Measurements from ENCODE around the gene STK39.

STK39 gene

DNA sequence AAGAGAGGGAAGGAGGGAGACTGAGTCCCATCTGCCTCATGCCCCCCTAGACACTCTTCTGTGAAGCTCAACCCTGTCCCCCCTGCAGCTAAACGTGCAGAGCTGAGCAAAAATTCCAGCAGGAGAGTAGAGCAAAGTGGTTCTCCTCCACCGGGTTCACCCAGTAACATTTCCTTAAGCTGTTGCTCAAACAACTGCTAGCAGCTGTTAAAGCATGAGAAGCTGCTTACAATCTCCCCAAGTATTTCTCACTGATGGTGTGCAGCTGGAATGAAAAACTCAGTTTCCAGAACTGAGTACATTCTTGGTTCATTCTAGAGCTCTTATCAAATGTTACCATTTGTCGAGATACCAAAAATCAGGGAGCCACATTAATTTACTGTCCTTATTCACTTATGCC lies 92.3 kb downstream of the STK39 start:
- DNase-seq, result no peak

DNA sequence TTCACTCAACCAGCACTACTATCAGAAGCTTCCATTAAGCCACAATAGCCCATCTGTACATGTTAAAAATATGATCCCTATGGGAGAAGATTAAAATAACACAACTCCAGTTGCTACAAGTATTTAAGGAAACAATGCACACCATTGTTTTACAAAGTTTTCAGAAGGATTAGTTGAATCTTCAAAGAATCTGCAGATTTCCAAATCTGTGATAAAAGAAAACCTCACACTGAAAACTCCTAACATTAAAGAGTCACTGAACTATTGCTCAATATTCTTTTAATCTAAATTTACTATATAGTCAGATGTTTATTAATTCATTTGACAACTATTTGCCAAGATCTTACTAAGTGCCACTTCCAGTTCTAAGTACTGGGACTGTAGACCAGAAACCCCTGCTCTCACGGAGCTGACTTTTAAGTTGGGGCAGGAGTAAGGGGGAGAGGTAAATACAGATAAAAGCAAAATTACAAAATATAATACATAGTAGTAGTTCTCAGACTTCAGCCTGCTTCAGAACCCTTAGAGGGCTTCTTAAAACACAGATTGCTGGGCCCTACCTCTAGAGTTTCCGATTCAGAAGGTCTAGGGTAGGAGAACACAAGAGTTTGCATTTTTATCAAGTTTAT lies 94.4 kb downstream of the STK39 start:
- peak; percentile 53 for DNase-seq

DNA sequence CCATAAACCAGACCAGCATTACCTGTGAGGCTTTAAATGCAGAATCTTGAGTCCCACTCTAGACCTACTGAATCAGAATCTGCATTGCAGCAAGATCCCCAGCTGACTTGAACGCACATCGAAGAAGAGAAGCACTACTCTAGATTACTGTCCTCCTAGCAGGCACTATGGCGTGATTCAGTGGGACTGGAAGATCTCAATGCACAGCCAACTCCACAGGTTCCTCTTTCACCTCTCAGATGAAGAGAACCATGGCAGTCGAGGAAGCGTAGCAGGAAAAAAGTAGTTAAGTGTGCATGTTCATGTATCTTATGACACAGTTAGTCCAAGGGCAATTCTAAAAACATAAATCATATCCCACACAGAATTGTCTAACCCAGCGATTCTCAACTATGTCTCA lies 97.4 kb downstream of the STK39 start:
- no peak for DNase-seq

DNA sequence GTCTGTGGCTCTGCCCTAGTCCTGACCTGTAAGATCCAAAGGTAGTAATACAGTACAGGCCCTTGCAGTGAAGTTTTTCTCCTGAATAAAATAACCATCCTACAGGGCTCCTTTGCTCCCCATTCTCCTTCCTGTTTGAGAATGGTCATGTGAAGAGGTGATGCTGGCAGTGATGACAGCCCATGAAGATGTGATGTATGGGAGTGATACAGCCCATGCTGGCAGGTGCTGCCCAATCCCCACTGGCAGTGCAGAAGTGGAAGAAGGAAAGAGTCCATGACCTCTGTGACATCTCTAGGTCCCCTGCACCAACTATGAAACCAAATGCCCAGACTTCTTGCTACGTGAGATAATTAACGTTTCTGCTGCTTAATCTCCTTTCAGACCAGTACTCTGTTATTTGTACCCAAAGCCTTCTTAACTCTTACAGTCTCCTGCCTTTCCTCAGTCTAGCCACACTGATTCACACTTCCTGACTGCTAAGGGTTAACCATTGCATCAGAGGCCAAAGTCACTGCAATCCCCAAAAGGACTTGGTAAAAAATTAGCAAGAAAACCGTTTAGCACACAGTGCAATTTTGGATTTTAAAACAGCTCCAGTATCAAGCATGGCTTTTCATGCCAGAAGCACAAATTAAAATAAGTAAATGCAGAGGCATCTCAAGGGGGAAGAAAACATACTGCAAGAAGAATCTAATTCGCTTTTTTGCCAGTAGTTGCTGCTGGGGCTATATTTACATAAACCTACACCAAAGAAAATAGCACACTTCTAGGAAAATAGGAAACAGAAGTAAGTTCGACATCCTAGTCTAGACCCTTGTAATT lies 98.0 kb downstream of the STK39 start:
- no peak for DNase-seq

DNA sequence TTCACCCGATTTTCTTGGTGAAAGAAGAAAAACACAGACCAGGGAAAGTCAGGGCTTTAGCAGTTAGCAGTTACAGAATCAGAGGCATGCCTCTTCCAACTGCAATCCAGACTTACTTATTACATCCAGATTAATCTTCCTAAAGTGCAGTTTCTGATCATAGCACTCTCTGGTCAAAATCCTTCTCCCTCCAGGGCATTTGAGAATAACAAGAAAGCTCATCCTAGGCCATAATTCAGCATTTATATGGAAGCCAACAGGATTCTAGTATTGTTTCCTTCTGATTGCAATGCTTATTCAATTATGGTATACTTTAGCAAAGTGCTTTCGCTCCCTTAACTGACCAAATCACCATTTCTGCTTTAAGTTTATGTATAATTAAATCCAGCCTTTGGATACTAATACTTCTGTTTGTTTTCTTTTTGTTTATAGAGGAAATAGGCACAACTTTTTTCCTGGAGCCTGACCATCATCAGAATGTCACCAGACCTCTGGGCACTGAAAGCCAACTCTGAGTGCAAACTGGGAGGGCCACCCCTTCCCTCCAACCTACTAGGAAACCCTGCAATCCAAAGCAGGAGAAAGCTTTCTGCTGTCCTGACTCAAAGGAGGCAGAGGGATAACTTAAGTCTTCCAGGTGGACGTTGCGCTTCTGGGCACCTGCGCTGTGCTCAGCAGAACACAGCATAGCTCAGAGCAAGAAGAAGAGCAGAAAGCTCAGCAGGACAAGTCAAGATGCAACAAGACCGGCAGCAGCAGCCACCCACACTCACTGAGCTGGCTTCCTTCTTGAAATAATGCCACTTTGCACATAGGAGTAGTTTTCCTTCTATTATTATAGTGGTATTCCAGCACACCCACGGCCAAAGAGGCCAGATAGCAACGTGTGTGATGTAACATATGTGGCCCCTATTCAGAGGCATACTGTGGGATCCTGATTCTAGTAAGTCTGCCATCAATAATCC lies 99.3 kb downstream of the STK39 start:
- DNase-seq, result no peak

DNA sequence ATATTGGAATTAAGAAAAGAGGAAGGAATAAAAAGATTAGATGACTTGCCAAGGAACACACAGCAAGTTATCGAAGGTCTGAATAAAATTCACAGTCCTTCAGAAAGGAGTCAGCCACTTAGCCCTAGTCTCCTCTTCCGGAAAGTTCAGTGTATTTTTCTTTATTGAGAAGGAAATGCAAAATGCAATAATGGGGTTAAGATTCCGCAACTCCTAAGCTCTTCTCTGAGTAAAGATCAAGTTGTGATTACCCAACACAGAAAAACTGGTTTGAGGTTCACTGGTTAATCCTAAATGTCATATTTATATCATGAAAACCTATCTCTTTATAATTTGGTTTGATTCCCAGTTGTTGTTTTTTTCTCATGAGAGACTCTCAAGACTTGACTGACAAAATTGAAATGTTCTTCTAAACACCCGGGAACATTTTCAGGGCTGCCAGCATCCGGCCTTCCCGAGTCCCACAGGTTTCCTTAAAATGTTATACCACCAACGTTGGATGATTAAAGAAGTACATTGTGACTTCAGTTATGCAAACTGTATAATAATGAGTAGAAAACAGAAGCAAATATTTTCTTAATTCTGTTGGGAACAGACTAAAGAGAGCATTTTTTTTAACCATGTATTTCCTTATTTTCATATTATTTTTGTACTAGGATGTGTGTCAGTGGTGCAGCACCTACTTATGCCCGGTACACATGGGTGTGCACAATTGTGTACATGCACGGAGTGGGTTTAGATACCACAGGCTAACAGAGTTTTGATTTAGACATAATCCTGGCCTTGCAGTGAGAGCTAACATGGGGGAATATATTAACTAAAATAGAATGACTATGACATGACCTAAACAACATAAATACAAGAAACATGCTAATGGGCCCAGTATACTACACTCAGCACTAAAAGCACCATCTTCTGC lies 100.2 kb downstream of the STK39 start:
- no peak for DNase-seq

DNA sequence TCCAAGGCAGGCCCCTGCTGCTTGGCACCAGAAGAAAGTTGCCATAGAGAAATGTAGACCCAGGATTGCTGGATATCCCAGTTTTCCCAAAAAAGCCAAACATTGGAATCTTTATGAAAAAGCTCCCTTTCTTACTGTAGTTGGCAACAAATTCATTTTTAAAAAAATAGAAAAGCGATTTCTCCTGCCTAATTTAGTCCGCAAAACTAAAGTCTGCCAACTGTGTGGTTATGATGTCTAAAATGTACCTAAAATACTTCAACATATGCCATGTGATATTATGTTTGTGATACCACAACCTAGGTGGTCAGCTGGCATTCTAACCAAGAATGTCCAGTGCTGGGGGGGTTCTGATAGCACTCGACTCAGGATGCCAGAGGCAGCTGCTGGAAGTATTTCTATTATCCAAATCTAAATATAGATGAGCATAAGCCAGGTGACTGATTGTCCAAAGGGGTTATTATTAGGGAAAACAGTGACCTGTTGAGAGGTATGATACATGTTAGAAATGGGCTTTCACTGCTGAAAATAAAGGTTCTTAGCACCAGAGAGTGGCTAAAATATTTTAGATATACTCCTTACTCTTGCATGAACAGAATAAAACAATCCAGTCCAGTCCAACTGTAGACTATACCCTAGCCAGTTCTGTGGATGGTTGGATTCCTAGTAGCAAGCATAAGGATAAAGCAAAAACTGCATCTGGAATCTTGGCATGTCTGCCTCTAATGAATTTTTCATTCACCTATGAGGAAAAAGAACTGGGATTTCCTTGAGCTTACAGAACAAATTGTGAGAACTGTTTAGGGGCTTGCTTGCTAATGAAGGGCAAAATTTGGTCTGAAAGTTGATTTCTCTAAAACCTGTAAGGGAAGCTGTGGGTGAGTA lies 101.7 kb downstream of the STK39 start:
- DNase-seq, result no peak

DNA sequence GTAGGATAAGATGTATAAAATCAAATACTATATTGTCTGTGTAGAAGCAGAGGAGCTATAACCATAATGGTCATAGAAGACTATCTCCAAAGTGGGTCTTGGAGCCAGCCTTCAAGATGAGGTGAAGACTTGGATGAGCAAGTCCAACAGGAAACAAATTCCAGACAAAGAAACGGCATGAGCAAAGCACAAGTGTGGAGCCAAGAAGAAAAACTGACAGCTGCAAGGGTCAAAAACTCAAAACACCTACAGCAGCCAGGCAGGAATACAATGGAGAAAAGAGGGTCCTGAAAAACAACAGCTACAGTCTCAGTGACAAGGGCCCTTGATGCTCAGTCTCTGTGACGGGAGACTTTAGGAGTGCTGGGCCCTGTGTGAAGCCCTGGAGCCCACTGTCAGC lies 102.4 kb downstream of the STK39 start:
- DNase-seq, result no peak

DNA sequence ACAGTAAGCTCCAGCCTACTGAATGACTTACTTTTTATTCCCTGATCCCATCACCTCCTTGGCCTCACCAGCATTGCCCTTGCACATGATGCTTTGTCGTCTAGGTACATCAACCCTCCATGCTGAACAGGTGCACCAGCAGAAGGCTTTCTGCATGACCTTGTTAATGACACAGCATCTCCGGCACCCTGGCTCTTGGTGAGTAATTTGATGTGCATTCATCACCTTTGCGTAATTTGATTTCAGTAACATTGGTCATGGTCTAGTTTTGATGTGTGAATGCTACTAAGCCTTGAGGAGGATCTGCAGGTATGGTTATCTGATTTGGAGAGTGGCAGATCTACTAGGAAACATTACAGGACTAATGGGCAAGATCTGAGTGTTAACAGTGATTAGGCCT lies 103.6 kb downstream of the STK39 start:
- DNase-seq, result no peak

DNA sequence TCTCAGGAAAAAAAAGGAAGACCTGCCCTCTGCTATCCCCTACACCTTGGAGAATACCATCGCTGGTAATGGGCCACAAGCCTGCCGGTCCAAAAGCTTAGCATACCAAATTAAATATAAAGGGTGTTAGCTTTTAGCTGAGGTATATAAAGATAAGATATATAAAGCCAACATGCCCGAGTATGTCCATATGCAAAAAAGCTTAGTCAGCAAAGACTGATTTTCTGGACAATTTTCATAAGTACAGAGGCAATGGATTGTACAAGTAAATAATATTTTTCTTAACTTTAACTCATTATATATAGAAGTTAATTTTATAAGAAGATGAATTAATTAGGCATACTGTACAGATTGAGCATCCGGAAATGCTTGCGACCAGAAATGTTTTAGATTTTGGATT lies 106.5 kb downstream of the STK39 start:
- no peak for DNase-seq

DNA sequence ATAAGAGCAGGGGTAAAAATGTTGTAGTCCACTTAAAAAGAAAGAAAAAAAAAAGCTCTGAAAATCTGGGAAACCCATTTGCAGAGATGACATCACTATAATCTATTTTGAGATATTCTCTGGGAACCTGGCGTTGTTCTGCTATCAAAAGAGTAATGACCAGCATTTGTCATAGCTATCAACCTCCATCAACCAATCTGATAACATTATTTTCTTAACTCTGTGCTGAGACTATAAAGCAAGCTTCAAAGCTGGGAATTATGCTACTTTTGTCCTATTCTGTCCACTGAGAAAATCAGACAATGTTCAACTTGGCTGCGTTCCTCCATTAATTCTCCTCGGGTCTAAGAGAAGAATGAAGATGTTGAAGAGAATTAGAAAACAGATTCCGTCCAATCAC lies 107.5 kb downstream of the STK39 start:
- DNase-seq, result no peak

DNA sequence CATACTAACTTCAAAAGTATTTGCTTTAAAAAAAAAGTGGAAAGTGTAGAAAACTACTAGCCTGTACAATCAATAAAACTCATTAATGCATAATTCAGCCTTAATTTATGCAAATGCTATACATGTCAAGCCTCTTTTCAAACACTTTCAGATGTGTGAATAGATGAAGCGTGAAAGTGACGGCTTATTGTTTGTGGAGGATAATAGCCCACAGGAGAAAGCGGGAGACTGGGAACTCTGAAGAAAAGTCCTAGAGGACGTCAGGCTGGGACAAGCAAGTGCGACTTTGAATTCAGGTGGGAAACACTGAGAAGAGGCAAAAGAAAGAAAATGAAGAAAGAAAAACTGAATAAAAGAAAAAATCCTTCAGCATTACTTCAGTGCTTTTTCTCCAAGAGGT lies 108.5 kb downstream of the STK39 start:
- DNase-seq, result peak; percentile 69

DNA sequence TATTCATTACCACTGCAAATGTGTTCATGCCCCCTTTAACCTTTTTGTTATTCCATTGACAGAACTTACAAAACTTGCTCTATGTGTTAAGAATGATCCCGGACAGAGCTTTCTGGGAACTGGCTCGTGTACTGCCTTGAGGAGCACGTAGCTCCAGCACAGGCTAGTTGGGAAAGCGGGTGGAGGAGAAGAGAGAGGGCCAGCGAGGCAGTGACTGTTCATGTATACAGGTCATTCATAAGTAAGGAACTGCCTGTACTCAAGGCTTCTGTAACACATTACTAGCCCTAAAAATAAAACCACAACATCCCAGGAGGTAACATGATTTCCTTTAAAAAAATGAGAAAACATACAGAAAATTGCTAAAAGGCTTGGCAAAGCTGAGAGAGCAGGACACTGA lies 109.0 kb downstream of the STK39 start:
- DNase-seq, result peak; percentile 57

DNA sequence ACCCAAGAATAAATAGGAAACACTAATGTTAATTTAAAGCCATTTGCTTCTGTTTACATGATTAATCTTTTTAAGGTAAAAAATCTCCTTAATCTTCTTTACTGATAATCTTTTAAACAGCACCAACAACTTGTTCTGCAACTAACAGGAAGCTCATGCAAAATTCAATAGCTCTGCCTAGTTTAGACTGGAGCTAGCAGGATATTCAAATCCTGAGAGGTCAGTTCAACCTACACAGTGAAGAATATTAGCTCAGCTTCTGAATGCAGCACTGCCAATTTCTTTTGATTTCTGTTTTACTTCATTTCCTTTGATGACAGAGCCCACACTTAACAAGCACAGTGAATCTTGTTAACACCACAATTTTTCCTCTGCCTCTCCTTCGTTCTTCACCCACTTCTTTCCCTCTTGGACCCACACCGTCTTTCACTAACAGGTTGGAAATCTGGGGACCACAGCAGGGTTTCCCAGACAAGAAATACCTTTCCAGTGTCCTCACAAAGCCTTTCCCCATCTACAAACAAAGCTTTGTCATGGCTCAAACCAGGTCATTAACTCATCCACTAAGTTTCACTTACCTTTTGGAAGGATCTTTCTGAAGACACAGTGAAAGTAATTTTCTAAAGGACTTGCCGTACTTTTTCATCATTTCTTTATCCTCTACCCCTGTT lies 109.8 kb downstream of the STK39 start:
- DNase-seq, result peak; percentile 80

DNA sequence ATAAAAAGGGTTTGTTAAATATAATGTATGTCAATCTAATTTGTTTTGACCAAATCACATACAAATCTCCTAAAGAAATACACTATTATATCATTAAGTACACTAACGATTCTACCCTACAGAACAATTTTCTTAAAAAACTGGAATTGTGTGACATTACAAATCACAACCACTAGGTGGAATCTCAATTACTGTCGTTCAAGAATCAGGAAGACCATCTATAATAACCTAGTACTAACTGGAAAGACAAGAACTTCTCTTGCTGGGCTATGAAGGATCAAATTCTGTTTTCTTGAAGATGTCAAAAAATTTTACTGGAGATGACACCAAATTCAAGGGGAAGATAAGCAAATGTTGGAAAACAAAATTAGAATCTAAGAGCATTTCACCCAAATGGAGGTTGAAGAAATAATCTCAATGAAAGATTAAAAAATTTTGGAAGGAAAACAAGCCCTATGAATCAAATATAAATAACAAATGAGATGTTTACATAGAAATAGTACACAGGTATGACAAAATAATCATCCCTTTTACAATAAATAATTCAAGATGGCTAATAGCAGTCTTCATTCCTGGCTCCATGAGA lies 110.9 kb downstream of the STK39 start:
- DNase-seq, result peak; percentile 62

DNA sequence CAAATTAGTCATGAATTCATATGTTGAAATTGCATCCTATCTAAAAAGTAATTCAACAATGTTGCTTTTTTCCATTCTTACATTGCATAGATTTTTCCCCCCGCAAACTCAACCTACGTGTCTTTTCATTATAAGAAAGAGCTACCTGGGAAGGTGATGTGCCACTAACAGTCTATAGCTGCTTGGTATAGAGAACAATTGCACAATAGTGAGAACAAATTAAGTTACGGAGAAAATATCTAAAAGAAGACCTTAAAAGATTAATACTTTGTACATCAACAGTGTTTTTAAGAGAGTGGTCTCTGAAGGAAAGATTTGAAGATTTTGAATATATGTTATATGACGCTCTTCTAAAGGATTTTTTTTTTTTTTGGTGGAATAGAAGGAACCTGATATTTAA lies 111.8 kb downstream of the STK39 start:
- DNase-seq, result no peak

DNA sequence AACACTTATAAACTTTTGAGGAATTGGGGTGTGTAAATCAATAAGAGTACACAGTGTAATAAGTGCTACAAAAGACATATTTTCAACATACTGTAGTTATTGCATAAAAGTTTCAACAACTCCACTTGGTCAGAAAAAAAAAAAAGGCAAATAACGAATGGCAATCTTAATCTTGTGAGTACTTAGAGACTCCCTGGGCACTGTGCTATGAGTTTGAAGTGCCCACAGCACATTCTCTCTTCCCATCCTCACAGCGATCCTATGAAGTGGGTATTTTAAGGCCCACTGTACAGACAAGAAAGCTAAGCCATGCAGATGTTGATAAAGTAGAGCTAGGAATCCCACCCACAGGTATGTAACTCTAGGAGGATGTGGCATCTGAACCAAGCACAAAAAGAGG lies 112.3 kb downstream of the STK39 start:
- DNase-seq, result no peak

DNA sequence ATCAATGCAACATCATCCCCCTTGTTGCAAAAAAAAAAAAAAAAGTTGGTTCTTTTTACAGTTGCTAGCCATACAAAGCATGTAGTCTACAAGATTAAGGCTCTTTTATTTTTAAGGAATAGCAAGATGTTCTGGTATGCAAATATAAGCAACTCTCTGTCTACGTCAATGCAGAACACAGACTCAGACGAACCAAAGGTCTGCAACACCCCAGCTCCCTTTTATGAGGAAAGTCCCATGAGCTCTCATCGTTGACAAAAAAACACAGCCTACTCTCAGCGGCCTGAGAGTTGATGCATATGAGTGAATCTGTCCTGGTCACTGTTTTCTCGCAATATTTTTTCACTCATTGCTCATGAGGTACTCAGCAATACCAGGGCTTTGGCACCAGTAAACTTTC lies 112.9 kb downstream of the STK39 start:
- peak; percentile 10 for DNase-seq

DNA sequence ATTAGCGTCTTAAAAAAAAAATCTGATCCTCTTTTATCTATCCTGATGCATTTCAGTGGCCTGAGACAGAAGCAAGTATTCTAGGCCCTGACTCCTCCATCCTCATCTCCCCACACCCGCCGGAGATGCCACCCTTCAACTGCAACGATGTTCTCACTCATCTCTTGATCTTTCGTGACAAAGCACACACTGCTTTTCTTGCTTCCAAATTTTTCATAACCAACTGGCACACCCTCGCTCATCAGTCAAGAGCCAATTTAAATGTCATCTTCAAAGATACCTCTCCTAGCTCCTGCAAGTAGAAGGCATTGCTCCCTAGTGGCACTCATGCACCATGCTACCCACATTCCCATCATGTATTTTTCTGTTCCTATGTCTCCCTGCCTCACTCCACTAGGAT lies 115.0 kb downstream of the STK39 start:
- no peak for DNase-seq

DNA sequence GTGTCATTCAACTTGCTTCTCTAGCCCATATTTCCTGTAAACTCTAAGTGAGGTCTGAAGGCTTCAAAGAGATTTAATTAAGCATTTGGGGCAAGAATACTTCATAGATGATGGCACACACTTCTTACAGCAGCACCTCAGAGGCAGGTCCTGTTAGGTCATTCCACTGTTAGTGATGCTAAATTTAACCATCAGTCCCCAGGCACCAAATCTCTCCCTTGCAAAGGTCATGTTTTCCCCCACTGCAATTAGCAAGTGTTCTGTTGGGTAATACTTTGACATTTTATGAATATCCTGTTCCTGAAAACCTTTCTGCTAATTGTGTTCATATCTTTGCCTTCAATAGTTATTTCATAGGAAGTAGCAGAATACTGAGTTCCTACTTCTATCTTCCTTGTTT lies 117.0 kb downstream of the STK39 start:
- no peak for DNase-seq
